ENCODE measurements around the gene GRM2.

DNA sequence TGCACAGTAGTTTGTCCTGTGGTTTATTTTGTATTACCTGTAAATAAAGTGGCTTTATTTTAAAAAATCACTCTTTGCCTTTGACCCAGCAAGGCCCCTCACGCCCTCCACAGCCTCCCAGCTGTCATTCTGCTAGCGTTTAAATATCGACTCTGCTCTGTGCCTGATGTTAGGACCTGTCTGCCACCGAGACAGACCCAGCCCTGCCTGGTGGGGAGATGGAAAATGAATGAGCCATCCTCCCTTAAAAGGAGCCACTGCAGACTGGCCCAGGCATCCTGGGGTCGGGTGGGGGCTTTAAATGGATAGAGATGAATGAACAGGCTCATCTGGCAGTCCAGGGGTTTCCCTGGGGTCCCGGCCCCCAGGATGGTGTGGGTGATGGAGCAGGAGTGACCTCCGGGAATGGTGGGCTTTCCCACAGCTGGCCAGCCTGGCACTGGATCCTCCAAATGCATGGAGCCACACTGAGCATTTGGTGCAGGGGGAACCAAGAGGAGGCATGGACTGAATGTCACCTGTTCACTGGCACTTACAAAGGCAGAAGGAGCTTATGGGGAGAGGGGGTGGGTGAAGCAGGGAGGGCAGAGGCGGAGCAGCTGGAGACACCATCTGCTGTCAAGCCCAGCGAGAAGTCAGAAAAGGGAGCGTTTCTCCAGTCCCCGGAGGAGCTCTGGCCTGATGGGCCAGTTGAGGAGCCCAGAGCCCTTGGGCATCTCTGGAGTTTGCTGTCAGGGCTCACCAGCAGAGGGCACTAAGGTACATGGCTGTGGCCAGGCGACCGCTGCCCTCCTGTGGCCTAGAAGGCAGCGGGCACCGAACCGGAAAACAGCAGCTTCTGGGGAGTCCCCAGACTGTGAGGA lies 11.9 kb downstream of the GRM2 start:
- TF ChIP-seq, protein P1, sequence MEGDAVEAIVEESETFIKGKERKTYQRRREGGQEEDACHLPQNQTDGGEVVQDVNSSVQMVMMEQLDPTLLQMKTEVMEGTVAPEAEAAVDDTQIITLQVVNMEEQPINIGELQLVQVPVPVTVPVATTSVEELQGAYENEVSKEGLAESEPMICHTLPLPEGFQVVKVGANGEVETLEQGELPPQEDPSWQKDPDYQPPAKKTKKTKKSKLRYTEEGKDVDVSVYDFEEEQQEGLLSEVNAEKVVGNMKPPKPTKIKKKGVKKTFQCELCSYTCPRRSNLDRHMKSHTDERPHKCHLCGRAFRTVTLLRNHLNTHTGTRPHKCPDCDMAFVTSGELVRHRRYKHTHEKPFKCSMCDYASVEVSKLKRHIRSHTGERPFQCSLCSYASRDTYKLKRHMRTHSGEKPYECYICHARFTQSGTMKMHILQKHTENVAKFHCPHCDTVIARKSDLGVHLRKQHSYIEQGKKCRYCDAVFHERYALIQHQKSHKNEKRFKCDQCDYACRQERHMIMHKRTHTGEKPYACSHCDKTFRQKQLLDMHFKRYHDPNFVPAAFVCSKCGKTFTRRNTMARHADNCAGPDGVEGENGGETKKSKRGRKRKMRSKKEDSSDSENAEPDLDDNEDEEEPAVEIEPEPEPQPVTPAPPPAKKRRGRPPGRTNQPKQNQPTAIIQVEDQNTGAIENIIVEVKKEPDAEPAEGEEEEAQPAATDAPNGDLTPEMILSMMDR (IDR thresholded peaks at IDR 0.05), result peak in 1 of 2 donors; percentile 39
- TF ChIP-seq POLR2A (IDR thresholded peaks at IDR 0.05) (no peak), EP300 (IDR thresholded peaks at IDR 0.05) (no peak), POLR2AphosphoS5 (IDR thresholded peaks at IDR 0.05) (no peak)

Measured in suprapubic skin (tissue), 4 donors.